ENCODE results near the gene SLC12A6.

The SLC12A6 gene

GRCh38 chr15:34182942-34183341 is 154.6 kb downstream of the SLC12A6 start:
- no peak for DNase-seq
